GM11168 (cell line): Measurements from ENCODE around the gene SH3YL1.

Experiments used
- in situ Hi-C: fragments of 300-500 bp; cut with MboI; formaldehyde crosslinking; loops from one replicate; pipeline ENCODE4 v1.12.0; 2022; ENCODE audit warnings: low sequenced_read_pairs; ENCODE audit not compliant: unreplicated experiment

Gene SH3YL1

GRCh38 chr2:282371-283263 is 18.8 kb upstream of the SH3YL1 start:
- in situ Hi-C loops: no loop called here

- in situ Hi-C loops: no loop called here
These were observed 17.5 kb upstream of the SH3YL1 start for GRCh38 chr2:281381-281780.

- in situ Hi-C loops: no loop called here
These were observed 16.8 kb upstream of the SH3YL1 start for GRCh38 chr2:280650-281110.

GRCh38 chr2:279956-280649 is 16.3 kb upstream of the SH3YL1 start:
- in situ Hi-C loops: no loop called here

GRCh38 chr2:279366-279765 is 15.5 kb upstream of the SH3YL1 start:
- in situ Hi-C loops: no loop called here

DNA sequence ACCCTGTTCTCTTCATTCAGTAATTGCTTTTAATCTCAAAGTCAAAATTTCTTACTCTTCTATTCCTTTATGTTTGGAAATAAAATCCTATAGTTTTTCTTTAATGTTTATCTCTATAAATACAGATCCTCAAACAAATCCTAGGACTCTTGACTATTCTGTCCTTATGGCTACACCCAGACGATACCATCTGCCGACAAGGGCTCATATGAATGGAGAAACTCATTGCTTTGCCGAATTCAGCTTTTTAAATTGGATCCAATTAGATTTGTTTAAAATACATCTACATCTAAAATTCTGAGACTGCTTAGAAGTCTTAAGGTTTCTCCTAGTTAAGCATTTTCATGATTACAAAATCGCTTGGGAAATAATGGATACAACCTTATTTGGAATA is 15.1 kb upstream of the SH3YL1 start:
- in situ Hi-C loops: no loop called here

DNA sequence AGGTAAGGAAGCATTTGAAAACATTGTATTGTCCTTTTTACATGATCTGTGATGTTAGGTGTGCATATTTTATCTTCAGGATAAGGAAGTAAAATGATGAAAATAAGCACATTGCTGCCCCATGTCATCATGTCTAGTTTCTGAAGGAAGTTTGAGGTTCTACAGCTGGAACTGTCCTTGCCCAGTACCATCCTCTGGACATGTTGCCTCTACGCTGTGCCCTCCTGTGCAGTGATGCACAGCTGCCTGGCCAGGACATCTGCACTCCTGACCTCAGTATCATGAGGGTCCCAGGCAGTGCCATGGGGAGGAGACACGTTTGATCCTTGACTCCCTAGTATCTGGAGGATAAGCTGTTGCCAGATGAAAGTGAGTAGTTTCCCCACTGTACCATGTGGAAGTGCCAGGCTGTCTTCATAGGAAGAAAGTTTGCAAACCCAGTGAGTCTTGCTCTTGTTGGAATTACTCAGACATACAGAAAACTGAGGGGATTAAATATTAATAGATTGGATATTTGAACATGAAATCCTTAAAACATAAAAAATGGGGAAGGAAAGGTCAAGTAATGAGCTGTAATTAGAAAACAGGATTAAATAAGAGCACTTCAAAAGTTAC is 14.6 kb upstream of the SH3YL1 start:
- in situ Hi-C loops: no loop called here

DNA sequence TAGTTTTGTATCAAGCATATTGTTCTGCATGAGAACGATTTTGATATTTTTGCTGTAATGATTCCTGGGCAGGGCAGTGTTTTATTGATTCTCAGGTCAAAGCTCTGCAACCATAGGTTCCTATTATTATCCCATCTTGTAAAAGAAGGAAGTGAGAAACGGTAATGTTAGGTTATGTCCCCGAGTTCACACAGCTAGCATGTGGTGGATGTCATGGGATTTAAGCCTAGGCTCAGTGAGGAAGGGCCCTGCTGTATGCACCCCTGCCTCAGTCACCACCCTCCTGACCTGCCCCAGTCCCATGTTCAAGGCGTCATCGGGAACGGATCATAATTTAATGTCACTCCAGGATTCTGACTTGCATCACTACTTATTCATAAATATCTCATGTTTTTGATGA is 11.6 kb upstream of the SH3YL1 start:
- in situ Hi-C loops: no loop called here

DNA sequence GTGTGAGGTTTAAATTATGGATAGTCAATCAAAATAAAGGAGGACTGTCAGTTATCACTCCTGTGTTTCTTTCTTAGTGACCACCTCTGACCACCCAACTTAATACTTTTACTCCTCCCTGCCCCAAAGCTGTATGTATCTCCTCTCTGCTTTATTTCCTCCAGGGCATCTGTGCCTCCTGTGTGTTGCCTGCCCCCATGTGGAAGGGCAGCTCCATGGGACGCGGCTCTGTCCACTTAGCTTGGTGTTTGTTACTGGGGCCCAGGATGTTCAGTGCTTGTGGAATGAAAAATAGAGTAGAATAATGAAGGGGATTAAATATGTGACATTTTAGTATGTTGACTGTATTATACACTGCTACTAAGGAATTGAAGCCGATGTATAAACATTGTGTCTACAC is 10.7 kb upstream of the SH3YL1 start:
- in situ Hi-C loops: no loop called here

DNA sequence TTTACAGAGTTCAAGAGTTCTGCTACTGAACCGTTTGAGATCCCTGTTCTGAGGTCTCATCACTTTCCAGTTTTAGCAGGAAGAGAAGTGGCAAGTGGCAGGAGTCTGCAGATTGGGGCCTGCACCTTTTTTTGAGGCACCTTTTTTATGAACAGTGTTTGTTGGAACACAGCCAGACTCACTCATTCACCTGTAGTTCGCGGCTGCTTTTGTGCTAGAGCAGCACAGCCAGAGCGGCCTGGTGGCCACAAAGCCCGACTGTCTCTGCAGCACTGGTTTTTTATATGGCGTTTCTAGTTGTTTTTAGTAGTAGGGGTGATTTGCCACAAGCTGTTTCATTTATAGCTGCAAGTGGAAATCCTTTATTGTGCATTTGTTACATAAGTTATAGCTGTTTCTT is 9.5 kb upstream of the SH3YL1 start:
- in situ Hi-C loops: no loop called here

DNA sequence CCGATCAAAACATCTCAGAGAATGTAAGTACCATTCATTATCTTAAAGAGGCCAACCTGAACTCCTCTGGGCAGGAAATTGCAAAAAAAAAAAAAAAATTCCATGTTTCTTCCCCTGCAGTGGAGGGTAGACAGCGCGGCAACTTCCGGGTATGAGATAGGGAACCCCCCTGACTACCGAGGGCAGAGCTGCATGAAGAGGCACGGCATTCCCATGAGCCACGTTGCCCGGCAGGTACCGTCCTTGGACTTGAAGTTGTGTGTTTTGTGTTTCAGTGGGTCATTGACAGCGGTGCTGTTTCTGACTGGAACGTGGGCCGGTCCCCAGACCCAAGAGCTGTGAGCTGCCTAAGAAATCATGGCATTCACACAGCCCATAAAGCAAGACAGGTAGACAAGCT is 8.1 kb upstream of the SH3YL1 start:
- in situ Hi-C loops: no loop called here

GRCh38 chr2:270861-271260 is 7.0 kb upstream of the SH3YL1 start:
- in situ Hi-C loops: no loop called here

- in situ Hi-C loops: no loop called here
These were observed 5.7 kb upstream of the SH3YL1 start for GRCh38 chr2:269356-270030.

GRCh38 chr2:268323-268722 is 4.5 kb upstream of the SH3YL1 start:
- in situ Hi-C loops: no loop called here

- in situ Hi-C loops: no loop called here
These were observed 949 bp upstream of the SH3YL1 start, which contains the start of gene ACP1 for GRCh38 chr2:264493-265468. TSS of gene ACP1 (plus strand) at chr2:264947. CDS start at chr2:264965, 18 bp downstream.

GRCh38 chr2:263022-263738 is 652 bp downstream of the SH3YL1 start:
- in situ Hi-C loops: no loop called here

- in situ Hi-C loops: no loop called here
These were observed 1.7 kb downstream of the SH3YL1 start for GRCh38 chr2:262117-262516.

- in situ Hi-C loops: no loop called here
These were observed 3.2 kb downstream of the SH3YL1 start for GRCh38 chr2:260507-261161.
